ENCODE results near the gene AKR1C3. TPM values are rescaled to one million over a fixed set of nuclear protein-coding genes. Genes with fewer than 3 reads are reported as not detected.

AKR1C3 gene
- polyA plus RNA-seq, 1 experiment = 10.7 TPM

- ChIA-PET CTCF (interaction anchor here (1.6 kb wide), 1 partner anchor 222 kb away, joined by 8 read pairs; no protein-coding TSS in a partner anchor), POLR2A (no interaction called here)
- Histone ChIP-seq H3K27ac (ENCODE audit: low read depth, low read length) (peak overlapping the region; percentile 80), H3K27me3 (ENCODE audit: control insufficient read depth, insufficient read depth, low read length) (no peaks in the 10 kb centered on the region), H3K9me3 (ENCODE audit: control insufficient read depth, insufficient read depth, low read length) (no peaks in the 10 kb centered on the region), H3K4me3 (ENCODE audit: low read depth, low read length) (no peak overlapping the region)
- no peak for TF ChIP-seq CTCF (IDR thresholded peaks at IDR 0.05; ENCODE audit: low read depth, low read length)
- peak; percentile 26 for DNase-seq (ENCODE audit: low read depth, low spot score)
Measured at GRCh38 chr10:5071411-5072198, 22.6 kb upstream of the AKR1C3 start.

GRCh38 chr10:5073659-5074058 lies 20.6 kb upstream of the AKR1C3 start:
- CTCF ChIA-PET = no interaction called here
- H3K27me3 ChIP-seq (ENCODE audit: control insufficient read depth, insufficient read depth, low read length) = no peaks in the 10 kb centered on the region
- TF ChIP-seq CTCF (IDR thresholded peaks at IDR 0.05; ENCODE audit: low read depth, low read length) = no peak
- POLR2A ChIA-PET = no interaction called here
- H3K27ac ChIP-seq (ENCODE audit: low read depth, low read length) = no peak overlapping the region
- no peak for DNase-seq (ENCODE audit: low read depth, low spot score)
- no peaks in the 10 kb centered on the region for H3K9me3 ChIP-seq (ENCODE audit: control insufficient read depth, insufficient read depth, low read length)
- no peak overlapping the region for H3K4me3 ChIP-seq (ENCODE audit: low read depth, low read length)

GRCh38 chr10:5076615-5077014 lies 17.6 kb upstream of the AKR1C3 start:
- no peak for TF ChIP-seq CTCF (IDR thresholded peaks at IDR 0.05; ENCODE audit: low read depth, low read length)
- DNase-seq (ENCODE audit: low read depth, low spot score) = no peak
- CTCF ChIA-PET = no interaction called here
- no peak overlapping the region for H3K4me3 ChIP-seq (ENCODE audit: low read depth, low read length)
- H3K27me3 ChIP-seq (ENCODE audit: control insufficient read depth, insufficient read depth, low read length) = no peaks in the 10 kb centered on the region
- H3K9me3 ChIP-seq (ENCODE audit: control insufficient read depth, insufficient read depth, low read length) = no peaks in the 10 kb centered on the region
- no peak overlapping the region for H3K27ac ChIP-seq (ENCODE audit: low read depth, low read length)
- POLR2A ChIA-PET = no interaction called here

GRCh38 chr10:5078547-5079180 lies 15.6 kb upstream of the AKR1C3 start:
- TF ChIP-seq CTCF (IDR thresholded peaks at IDR 0.05; ENCODE audit: low read depth, low read length) = no peak

GRCh38 chr10:5079306-5079830 lies 14.8 kb upstream of the AKR1C3 start:
- Histone ChIP-seq H3K27ac (ENCODE audit: low read depth, low read length) (no peak overlapping the region), H3K4me3 (ENCODE audit: low read depth, low read length) (no peak overlapping the region), H3K9me3 (ENCODE audit: control insufficient read depth, insufficient read depth, low read length) (no peaks in the 10 kb centered on the region), H3K27me3 (ENCODE audit: control insufficient read depth, insufficient read depth, low read length) (no peaks in the 10 kb centered on the region)
- no peak for TF ChIP-seq CTCF (IDR thresholded peaks at IDR 0.05; ENCODE audit: low read depth, low read length)
- CTCF ChIA-PET = interaction anchor here (0.5 to 1.0 kb wide), 2 partner anchors 15 to 304 kb away, joined by 3 read pairs; partner anchors contain the start of gene AKR1C3
- DNase-seq (ENCODE audit: low read depth, low spot score) = no peak
- POLR2A ChIA-PET = no interaction called here

More at GRCh38 chr10:5078547-5079180, 15.6 kb upstream of the AKR1C3 start:
- CTCF ChIA-PET = interaction anchor here (0.5 to 1.0 kb wide), 2 partner anchors 15 to 305 kb away, joined by 3 read pairs; partner anchors contain the start of gene AKR1C3
- Histone ChIP-seq H3K27me3 (ENCODE audit: control insufficient read depth, insufficient read depth, low read length) (no peaks in the 10 kb centered on the region), H3K4me3 (ENCODE audit: low read depth, low read length) (no peak overlapping the region), H3K9me3 (ENCODE audit: control insufficient read depth, insufficient read depth, low read length) (no peaks in the 10 kb centered on the region), H3K27ac (ENCODE audit: low read depth, low read length) (no peak overlapping the region)
- POLR2A ChIA-PET = no interaction called here
- no peak for DNase-seq (ENCODE audit: low read depth, low spot score)

All from AG04450 (cell line).